Stimulated activated CD4-positive, alpha-beta T cell treated with anti-CD3 and anti-CD28 coated beads, Interleukin-1b, Interleukin-23, amount 100 ng/mL, for 24 hours (primary cell): ENCODE measurements around the gene GALNT14.

Experiments
- DNase-seq, 4 experiments: peaks; one replicate each; pipeline ENCODE4 v3.0.0-alpha.2; 2020; ENCODE audit warnings: low read depth in 4 of 4, low spot score in 1 of 4

Gene GALNT14

DNA sequence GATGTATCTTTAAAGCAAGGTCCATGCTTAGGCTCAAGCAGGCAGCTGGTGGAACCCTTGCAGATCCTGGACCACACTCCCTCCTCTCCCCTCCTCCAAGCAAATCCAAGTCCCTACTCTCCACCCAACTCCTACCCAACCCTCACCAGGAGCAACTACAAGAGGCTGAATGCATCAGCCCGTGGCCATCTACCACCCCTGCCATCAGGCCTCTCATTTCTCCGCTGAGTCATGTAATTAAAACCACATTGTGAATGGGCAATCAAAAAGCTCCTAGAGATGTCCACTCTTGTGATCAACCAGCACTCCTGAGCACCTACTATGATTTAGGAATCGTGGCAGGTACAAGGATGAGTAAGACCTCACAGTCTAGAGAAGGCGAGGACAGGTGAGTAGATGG lies 188.8 kb downstream of the GALNT14 start:
- DNase-seq = no peak

DNA sequence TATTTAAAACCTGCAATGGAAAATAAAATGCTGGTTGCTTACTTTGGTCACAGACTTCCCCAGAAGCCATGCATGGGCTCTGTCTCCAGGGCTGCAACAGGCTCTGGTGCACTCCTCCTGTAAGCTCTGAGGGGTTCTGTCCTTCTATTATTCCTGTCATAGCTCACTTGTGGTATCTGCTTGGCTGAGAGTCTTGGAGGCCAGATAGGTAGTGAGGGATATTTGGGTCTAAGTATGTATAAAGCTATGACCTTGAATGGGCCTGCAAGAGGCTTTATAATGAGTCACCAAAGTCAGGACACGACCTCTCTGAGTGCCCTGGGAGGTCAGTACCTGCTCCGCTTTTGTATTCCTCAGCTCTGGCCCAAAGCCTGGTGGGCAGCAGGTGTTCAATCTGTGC lies 189.4 kb downstream of the GALNT14 start:
- DNase-seq = no peak

DNA sequence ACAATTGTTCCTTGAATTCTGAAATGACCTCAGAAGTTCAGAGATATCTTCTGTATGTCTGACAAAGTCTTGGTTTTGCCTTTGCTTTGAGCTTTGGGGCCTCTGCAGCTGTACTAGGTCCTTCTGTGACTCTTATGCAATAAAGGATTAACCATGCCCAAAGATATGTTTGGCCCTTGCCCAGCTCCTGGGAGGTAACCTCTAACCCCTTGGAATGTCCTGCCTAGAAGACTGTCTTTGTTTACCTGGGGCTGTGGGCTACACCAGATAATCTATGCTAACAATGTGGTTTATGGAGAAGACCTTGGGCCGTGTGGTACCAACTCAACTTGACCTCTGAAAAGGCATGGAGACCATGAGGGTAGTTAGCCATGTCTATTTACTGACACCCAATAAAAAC lies 190.1 kb downstream of the GALNT14 start:
- no peak for DNase-seq

DNA sequence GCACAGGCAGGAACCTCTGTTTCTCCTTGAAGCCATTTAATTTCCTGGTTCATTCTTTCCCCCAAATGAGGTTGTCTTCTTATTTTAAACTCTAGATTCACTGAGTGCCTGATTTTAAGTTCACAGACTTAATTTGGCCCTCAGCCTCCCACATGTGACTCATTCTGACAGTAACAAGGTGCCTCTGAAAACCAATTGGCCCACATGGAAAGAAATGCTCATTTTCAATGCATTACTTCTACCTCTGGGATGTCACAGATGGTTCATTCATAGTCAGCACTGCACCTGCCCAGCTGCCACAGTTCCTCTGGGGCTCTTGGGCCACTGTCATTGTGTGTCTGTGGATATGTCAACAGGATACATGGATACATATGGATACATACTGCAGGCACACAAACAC lies 190.6 kb downstream of the GALNT14 start:
- DNase-seq = no peak

DNA sequence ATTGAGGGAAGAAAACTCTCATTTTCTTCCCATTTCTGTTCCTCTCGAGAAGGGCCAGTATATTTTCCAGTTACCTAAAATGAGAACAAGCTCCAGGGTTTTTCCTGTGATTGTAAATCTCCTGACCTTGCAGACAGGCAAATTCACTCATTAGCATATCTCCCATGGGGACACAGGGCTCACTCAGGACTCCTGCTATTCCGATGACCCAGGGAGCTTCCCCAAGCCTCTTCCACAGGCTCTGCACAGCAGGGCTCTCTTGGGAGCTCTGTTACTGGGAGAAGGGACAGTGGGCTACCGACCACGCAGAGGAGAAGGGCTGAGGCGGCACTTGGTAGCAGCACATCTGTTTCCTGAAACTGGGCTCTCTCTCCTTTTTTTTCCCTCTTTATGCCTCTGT lies 195.8 kb downstream of the GALNT14 start:
- no peak for DNase-seq

DNA sequence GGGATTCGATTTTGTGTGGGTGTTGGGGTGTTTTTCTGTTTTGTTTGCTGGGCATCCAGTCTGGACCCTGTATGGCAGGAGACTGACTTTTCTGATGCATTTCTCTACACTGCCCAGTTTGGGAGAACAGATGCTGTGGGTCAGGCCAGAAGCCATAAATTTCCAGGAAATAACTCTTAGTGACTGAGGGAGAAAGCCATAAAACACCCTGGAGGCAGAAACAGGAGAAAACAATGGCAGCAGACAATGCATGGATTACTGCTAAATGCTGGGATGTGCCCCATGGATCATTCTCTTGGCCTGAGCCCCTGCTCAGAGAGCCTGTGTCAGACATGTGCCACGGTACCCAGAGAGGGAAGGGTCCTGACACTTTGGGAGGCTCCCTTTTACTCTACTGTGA lies 197.4 kb downstream of the GALNT14 start:
- no peak for DNase-seq

DNA sequence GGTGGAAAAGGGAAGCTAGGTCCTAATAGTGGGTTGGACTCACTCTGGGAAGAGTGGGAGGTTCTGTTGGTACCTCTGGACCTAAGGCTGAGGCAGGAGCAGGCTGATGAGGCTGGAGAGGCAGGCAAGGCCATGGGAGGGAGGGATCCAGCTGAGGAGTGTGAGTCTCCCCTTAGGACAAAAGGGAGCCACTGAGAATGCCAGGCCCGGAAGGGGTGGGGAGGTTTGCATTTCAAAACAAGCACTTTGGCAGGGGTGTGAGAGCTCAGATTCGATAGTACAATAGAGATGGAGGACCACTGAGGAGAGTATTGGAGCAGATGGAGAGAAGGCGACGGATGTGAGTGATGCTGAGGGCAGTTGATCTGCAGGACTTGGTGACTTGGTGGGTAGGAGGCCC lies 198.9 kb downstream of the GALNT14 start:
- DNase-seq = no peak

DNA sequence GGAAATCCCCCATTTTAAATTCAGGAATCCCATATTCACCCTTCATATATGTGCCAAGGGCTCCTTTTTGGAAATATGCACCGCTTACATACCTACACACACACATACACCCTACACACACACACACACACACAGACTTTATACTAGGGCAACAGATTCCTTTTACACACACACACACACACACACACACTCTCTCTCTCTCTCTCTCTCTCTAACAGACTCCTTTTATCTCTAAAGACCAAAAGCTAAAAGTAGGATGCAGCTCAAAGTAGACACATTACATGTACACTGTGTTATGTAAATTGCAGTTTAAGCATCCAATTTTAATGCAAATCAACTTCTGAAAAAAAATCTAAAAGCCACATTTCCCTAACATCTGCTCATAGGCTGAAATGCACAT lies 200.0 kb downstream of the GALNT14 start:
- DNase-seq = no peak

DNA sequence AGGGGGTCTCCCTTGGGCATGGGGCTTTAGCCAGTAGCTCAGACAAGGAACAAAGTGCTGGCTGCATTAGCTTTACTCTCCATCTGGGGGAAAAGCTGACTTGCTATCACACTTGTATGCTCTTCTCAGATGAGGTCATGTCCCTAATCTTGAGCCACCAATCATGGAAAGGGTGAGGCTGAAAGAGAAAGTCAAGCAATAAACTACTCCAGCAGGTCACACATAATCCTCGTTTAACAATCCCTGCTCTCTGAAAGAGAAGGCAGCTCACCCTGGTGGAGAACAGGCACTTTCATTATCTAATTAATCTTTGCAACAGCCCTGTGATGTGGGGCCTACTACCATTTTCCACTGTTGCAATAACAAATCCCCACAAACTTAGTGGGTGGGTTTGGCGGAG lies 201.3 kb downstream of the GALNT14 start:
- no peak for DNase-seq

DNA sequence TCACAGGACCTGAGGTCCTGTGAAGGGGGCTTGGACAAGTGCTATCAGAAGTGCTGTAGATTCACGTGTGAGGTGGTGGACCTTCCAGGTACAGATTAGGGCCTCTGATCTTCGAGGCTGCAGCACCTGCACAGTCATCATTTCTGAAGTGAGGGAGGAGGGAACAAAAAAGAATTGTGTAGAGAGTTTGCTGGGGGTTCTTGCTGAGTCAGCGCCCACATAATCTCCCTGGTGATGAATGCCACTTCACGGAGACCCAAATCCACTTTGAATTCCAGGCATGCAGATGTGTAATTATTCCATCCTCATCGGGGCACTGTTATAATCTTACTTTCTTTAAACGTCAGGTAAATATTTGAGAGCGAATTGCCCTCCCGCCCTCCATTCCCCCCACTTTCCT lies 202.4 kb downstream of the GALNT14 start:
- no peak for DNase-seq

DNA sequence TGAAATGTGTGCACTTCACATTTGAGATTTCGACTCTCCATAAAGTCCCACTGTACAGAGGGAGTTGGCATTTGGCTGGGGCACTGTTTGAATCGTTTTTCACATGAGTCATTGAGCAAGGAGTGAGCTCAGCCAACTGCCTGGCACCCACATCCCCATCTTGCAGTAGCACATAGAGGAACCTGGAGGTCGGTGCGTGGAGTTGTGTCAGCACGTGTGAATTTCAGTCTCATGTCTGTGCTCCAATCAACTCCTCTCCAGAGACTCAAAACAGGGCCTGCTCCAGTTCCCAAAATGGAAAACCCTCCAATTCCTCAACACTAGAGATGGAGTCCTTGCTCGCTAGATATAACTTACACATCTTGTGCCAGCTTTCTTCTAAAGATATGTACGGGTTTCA lies 204.2 kb downstream of the GALNT14 start:
- DNase-seq = no peak

DNA sequence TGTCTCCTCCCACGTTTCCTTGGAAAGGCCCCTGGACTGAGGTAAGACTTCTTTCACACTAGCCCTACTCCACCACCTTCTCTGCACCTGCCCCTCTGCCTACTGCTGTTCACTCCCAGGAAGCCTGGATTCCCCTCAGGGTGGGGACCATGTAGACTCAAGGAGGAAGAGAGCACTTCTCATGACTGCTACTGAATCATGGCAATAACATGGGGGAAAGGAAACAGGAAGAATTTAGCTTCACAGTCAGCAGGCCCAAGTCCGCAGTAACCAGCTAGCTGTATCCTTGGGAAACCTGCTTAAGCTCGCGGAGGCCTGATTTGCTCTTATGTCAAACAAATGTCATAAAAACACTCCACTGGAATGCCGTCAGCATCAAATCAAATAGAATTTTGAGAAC lies 204.7 kb downstream of the GALNT14 start:
- DNase-seq = no peak

DNA sequence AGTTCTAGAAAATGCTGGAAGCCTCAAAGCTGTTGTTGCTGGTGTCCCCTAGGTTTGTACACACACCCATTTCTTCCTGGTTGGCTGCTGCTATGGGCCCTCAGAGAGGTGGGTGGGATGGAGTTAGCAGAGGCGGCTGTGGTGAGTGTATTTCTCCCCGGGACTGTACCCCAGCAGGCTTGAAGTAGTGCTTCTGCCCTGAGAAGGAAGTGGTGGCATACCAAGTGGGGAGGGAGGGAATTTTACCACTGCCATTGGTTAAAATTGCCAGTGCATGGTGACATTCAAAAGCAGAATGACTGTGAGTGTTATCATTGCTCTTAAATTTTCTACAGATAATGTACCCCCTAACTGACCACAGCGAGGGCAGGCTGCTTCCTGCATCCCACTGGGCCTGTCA lies 205.4 kb downstream of the GALNT14 start:
- no peak for DNase-seq

DNA sequence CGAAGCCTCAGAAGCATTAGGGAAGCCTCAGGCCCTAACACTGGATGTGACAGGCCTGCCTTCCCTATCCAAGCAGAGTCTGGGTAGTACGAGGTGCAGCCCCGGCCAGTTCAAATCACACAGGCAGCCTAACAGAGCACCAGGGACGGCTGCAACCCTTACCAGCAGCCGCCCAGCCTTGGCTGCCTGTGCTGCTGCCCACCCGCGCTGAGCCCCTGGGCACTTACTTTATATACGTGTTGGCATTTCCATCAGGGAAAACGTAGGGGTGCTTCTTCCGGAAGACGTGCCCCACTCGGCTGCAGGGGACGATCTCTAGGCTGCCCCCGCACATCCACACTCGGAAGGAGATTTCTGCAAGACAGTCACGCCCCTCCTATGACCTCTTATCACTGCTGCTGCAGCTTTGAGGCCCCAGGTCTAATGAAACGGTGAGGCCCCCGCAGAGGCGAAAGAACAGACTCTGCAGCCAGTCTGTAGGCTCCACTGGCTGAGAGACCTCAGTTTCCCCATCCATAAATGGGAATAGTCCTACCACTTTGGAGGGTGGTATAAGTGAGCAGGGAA lies 206.3 kb downstream of the GALNT14 start:
- no peak for DNase-seq

DNA sequence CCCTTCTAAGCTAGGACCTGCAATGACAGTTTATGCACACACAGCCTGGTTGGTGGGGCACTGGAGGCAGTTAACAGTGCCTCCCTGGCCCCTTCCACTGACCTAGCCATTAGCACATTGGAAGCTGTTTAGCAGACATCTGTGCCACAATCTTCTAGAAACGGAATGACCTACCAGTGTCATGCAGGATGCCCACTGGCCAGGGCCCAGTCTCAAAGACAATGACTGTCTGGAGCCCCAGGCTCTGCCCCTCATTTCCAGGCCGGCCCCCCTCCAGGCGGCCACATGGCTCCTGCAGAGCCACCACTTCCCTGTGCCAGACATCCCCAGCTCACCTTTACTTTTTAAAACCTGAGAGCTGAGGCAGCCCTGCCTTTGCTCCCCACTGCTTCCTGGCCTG lies 207.5 kb downstream of the GALNT14 start:
- no peak for DNase-seq

DNA sequence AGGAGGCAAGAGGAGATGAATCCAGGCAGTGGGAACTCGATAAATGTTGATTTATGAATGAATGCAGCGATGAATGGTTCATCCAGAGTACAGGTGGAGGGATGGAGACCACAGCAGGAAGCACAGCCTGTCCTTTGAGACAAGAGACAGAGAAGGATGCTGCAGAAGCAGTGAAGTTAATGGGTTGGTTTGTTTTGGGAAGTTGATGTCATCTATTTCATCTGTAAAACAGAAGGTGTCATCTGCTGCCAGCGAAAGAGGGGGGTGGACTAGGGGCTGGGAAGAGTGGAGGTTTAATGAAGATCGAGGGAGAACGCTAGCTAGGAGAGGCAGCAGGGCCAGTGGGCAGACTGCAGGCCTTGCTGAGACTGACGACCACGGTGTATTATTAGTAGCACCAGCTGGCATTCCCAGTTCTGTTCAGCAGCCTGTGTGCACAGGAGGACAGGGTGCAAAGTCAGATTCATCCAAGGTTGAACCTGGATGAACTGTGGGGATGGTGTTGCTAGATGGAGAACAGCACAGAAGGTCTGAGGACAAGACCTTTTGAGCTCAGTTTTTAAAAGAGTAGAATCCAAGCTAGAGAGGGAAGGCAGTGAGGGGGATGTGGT lies 210.7 kb downstream of the GALNT14 start:
- no peak for DNase-seq

DNA sequence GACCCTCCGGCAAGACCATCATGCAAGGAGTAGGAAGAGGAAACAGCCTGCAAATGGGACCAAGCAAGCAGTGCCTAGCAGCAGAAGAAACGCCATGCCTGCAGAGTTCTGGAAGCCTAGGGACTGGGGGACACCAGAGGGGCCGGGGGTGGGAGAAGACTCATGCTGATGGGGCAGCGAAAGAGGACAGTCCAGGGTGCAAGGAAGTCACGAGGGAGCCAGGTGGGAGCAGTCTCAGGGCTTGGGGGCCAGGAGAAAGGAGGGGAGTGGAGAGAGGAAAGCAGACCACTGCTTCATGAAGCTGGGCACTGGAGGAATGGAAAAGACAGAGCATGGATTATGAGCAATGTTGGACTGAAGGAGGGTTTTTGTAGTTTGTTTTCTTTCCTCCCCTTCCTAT lies 211.6 kb downstream of the GALNT14 start:
- DNase-seq = no peak

DNA sequence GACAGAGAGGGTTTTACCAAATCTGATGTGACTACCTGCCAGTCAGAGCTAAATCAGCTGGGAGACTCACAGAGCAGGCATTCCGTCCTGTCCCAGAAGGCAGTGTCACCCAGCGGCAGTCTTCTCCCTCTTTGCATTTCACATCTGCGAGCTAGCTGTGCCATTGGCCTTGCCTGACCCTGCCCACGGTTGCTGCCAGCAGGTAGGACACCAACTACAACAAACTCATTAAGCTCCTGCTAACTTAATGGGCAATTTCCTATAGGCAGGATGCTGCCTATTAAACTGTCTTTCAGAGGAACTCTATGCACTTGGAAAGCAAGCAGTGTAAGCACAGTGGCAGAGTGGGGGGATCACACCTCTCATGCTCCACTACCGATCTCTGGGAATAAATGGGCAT lies 214.6 kb downstream of the GALNT14 start:
- no peak for DNase-seq

DNA sequence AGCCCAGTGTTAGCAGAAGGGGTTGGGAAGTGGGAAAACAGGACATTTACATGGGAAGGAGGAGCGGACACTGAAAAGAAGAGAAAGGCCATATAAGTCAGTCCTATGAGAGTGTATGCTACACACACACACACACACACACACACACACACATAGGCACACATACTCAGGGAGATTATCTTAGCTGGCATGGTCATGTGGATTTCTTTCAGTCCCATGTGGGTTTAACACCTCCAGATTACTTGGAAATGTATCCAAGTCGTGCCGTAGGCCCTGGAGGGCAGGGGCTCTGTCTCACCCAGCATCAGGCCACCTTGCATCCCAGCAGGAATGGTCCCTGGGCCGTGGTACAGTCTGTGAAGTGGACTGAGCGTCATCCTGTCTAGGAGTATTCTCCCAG lies 217.7 kb downstream of the GALNT14 start:
- no peak for DNase-seq

DNA sequence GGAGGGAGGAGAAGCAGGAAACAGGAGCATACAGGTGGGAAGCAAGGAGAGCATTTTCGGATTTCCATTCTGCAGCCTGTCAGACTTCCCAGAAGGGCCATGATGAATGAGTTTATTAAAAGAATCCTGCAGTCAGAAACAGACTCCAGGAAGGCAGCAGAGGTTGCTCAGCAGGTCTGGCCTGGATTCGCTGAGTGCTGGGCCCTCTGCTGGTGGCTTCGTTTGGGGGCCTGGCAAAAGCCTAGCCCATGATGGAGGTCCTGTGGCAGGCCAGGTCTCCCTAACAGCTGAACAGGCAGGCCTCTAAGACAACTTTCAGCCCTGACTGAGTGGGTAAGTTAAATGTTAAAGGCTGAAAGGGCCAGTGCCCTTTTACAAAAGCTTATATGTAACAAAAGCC lies 222.8 kb downstream of the GALNT14 start:
- DNase-seq = no peak

DNA sequence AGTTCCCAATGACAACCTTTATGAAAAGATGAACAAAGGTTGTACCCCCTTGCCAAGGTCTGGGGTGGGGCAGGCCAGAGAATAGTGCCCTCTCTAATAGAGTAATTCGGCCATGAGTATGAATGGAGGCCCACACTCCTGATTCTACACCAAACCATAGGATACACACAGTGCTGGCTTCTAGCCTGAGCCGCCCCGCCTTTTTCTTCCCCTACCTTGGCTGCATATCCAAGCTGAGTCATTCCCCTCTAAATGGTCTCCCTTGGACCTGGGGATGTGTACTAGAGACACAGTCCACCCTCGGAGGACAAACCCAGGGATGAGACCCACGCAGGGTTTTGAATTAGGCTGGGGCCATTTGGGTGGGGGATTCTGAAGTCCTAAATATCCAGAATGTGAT lies 223.8 kb downstream of the GALNT14 start:
- no peak for DNase-seq

DNA sequence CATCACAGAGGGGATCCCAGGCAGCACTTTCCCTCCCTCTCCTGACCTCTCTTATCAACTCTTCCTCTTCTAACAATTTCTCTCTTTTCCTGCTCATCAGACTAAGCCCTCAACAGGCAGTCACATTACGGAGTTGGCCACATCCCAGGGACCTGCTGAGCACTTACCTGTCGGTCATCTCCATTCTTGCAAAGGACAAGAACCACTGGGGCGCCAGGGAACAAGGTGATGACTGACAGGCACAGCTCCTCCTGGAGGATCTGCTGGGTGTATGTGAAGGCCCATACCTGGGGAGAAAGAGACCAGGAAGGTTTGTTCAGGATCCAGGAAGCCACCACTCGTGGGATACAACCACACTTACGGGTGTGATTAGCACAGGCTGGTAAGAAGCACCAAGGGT lies 226.2 kb downstream of the GALNT14 start:
- DNase-seq = no peak

DNA sequence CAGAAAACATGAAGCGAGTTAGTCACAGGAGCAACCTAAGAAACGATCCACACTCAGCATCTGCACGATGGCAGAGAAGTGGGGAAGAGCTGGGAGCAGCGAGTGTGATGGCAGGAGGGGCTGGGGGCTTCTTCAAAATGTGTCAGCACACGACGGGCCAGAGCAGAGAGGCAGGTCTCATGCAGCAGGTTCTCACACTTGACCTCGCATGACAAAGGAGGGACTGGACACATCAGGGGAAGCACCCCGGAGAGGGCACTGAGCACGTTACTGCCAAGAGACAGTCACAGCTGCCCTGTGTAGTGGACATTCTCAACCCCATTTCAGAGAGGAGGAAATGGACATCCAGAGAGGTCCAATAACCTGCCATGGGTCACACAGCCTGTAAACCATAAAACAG lies 226.9 kb downstream of the GALNT14 start:
- no peak for DNase-seq

DNA sequence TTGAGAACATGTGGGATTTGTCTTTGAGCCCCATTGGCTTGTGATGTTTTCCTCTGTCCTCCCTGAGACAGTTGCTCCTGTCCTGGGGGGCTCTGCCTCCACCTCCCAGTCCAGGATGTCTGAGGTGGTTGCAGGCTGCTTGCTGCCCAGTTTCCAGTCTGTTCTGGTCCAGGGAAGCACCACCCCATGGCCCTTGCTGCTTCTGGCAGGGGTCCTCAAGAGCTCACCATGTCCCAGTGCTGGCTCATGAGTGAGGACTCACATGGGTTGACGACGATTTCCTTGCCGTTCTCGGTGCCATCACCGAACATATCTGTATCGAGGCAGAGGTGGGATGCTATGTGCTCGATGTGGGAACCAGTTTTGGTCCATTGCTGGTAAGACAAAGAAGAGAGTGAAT lies 227.6 kb downstream of the GALNT14 start:
- no peak for DNase-seq
